SKM-1 treated with dmso at 0.1 percent for 144 hours (cell line): ENCODE measurements around the gene YBX3.
A peak's percentile ranks its signal among the peaks of the same experiment; 100 is the strongest.
"Not testable (repeated sequence)": the region's sequence is repeated elsewhere in the genome, so short reads cannot be mapped to it uniquely, and the experiment has no call there.

Experiments
- DNase-seq: peaks from one replicate; lab custom pipeline; 2025; ENCODE audit not compliant: unreplicated experiment; lab: John Stamatoyannopoulos, UW

Gene YBX3

GRCh38 chr12:10722905-10723746, at the start of gene YBX3:
YBX3 (minus strand) TSS chr12:10723323; CDS start chr12:10723111, 212 bp downstream.
- DNase-seq: peak; percentile 5

DNA sequence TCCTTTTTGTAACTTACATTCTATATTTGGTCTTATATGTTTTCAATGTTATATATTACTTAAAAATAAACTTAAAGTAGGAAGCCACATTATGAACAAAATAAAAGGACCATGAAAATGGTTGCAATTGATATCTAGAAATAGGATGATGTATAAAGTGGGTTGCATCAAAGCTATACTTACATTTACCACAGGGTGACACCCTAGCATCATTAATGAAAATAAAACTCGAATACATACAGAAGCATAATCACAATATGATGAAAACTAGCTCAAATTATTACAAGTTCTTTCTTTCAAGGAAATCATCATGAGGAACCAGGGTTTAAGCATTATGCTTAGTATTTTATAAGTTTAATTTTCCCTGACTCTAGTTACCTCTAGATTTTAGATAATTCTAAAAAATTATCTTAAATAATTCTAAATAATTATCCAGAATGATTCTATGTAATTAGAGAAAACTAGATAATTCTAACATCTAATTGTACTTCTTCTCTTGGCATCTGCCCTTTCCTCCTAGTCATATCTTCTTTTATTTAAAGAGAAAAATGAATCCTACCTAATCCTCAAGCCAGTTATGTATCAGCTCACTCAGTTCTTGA, 48.1 kb upstream of the YBX3 start:
- no peak for DNase-seq

- no peak for DNase-seq
These were observed 36.5 kb upstream of the YBX3 start for GRCh38 chr12:10759657-10760056.

DNA sequence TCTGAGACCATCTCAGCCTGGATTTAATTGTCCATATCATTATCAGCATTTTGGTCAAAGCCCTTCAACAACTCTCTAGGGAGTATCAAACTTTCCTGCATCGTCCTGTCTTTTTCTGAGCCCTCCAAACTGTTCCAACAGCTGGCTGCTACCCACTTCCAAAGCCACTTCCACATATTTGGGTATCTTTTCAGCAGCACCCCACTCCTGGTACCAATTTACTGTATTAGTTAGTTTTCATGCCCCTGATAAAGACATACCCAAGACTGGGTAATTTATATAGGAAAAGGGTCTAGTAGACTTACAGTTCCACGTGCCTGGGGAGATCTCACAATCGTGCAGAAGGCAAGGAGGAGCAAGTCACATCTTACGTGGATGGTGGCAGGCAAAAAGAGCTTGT, 33.1 kb upstream of the YBX3 start:
- DNase-seq: no peak

DNA sequence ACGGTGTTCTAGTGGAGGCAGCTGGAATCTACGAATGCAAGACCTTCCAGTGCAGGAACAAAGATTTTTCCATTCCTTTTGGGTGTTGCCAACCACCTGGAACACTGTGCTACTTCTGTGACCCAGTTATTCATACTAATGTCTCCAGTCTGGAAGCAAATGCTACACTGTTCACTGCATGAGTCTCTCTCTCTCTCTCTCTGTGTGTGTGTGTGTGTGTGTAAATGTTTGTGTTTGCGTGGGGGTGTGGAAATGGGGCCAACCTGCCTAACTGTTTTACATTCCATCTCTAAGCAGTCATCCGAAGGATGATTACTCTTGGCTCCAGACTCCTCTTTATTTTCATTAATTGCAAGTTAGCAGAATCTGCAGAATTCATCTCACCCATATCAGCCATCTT, 29.9 kb upstream of the YBX3 start:
- no peak for DNase-seq

DNA sequence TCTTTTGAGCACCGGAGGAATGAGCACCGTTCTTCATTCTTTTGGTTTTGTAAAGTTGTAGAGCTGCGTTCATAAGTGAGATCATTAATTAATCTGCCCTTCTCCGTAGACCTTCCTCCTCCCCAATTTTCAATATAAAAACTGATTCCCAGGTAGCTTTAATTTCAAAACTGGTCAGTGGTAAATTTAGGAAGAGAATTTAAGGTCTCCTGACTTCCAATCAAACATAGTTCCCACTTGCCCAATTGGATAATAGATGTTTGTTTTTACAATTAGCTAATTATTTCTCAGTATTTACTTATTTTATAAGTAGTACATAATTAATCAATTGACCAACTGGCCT, 27.2 kb upstream of the YBX3 start:
- no peak for DNase-seq

- DNase-seq: peak; percentile 71
These were observed 26.7 kb upstream of the YBX3 start for GRCh38 chr12:10749700-10750384.

DNA sequence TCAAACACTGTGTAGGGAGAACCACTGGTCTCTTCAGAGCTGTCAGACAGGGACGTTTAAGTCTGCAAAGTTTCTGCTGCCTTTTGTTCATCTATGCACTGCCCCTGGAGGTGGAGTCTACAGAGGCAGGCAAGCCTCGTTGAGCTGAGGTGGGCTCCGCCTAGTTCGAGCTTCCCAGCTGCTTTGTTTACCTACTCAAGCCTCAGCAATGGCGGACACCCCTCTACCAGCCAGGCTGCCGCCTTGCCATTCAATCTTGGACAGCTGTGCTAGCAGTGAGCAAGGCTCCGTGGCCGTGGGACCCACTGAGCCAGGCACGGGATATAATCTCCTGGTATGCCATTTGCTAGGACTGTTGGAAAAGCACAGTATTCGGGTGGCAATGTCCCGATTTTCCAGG, 24.6 kb upstream of the YBX3 start:
- no peak for DNase-seq

- not testable (repeated sequence) for DNase-seq
These were observed 20.3 kb upstream of the YBX3 start for GRCh38 chr12:10743420-10743819.

GRCh38 chr12:10741845-10742244, 18.7 kb upstream of the YBX3 start:
- DNase-seq: peak; percentile 25

GRCh38 chr12:10740182-10740581, 17.1 kb upstream of the YBX3 start:
- DNase-seq: no peak

DNA sequence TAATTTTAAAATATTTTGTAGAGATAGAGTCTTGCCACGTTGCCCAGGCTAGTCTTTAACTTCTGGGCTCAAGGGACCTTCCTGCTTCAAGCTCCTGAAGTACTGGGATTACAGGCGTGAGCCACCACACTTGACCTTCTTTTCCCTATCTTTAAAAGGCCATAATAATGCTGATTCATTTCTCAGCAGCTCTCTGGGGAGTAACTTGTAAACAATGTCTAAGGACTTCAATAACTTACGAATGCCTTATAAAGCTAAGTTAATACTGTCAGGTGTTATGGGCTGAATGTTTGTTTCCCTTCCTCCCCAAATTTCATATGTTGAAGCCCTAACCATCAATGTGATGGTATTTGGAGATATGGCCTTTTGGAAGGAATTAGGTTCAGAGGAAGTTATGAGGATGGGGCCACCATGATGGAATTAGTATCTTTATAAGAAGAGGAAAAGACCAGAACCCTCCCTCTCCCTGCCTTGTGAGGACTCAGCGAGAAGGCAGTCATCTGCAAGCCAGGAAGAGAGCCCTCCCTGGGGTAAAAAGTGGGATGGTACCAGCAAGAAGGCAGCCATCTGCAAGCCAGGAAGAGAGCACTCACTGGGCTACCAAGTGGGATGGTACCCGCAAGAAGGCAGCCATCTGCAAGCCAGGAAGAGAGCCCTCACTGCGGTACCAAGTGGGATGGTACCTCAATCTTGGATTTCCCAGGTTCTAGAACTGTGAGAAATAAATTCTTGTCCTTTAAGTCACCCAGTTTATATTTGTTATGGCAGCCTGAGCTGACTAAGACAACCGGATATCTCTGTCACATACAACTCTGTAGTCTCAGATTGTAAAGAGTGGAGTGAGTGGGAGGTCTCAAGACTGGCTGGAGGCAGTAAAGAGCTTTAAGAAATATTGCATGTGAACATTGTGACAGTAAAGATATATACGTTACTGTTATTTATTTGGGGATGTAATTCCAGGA, 16.3 kb upstream of the YBX3 start:
- no peak for DNase-seq

DNA sequence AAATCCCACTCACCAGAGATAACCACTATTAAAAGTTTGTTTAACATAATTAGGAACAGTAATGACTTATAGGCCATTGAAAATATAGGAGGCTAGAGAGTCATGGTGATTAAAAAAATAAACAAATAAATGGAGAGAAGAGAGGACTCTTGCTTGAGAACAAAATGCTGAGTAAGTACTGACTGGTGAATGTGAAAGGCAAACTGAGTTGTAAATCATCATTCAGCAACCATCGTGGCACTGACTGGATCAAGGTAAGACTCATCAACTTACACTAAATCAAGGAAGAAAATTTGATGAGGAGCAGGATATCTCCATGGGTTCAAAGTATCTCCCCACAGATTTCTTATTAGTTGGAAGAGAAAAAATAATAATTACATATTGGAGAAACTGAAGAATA, 14.1 kb upstream of the YBX3 start:
- DNase-seq: no peak

DNA sequence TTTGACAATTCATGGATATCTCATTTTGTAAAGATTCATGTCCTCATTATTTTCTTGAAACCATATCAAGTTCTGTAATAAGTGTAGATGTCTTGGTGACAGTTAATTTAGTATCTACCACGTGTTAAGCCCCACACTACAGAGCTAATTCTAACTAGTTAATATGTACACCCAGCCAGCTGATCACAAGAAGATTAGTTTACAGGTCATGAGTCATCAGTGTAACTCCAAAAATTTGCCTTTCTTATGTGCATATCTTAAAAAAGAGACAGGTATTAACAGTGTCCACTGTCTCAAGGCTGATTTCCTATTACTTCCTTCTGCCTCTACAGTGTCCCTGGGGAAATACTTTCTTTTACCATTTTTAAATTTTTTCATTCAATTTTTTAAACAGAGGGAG, 13.3 kb upstream of the YBX3 start:
- no peak for DNase-seq

- no peak for DNase-seq
These were observed 12.3 kb upstream of the YBX3 start for GRCh38 chr12:10735428-10735827.

GRCh38 chr12:10732549-10732948, 9.4 kb upstream of the YBX3 start:
- DNase-seq: no peak

DNA sequence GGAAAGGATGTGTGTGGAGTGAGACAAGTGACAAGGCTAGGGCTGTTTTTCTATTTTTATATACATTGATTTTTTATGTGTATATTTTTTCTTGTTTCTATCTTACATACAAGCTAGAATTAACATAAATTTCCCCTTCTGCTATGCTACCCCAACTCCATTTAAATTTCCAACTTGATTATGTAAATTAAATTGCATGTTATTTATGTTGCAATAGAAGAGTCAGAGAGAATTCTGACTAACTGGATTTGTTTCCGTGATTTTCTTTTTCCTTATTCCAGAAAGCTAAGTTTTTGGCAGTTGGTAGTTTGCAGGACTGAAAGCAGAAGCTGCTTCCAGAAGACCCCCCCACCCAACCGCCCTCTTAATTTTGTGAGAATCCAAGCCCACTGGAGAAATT, 8.9 kb upstream of the YBX3 start:
- no peak for DNase-seq

GRCh38 chr12:10730559-10730958, 7.4 kb upstream of the YBX3 start:
- DNase-seq: no peak

- DNase-seq: no peak
These were observed 5.0 kb upstream of the YBX3 start for GRCh38 chr12:10728091-10728490.

DNA sequence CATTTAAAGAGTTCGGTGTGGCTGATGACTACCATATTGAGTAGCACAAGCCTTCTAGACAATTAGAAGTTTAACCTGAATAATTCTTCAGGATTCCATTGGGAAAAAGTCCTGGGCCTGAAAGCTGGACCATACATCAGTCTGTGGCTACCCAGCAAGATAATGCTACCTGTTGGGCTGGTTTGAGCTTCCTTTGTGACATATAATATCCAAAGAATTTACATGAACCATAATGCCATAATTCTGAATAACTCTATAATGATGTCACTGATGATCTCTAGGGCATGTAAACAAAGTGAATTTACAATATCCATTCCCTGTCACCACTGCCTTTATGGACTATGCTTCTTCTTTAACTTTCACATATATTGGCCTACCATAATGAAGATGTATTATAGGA, 3.8 kb upstream of the YBX3 start:
- DNase-seq: no peak

DNA sequence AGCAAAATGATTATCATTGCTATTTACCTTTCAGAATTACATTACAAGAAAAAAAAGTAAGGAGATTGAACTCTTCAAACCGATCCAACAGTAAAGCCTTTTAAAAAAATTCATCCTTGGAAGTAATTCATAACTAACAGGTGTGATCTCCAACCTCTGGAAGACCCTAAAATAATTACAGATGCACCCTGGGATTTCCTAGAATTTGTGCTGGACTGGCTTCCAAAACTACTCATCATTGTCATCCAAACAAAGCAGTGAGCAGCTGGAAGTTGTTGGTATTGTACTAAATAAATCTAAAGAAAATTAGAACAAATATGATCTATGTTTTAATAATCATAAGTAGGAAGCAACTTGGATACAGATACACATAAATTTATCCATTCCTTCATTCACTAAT, 1.9 kb upstream of the YBX3 start:
- no peak for DNase-seq
